ENCODE measurements around the gene MIF4GD. TPM values are rescaled to one million over a fixed set of nuclear protein-coding genes. Genes with fewer than 3 reads are reported as not detected.
"Not testable (repeated sequence)": the region's sequence is repeated elsewhere in the genome, so short reads cannot be mapped to it uniquely, and the experiment has no call there.

The MIF4GD gene
- total and polyA plus RNA-seq, 9 of the 15 experiments (the other 6 are each of a cell fraction or from before 2014, with no cell fraction given), result 11.8 to 63.8 (median 28.1) TPM

DNA sequence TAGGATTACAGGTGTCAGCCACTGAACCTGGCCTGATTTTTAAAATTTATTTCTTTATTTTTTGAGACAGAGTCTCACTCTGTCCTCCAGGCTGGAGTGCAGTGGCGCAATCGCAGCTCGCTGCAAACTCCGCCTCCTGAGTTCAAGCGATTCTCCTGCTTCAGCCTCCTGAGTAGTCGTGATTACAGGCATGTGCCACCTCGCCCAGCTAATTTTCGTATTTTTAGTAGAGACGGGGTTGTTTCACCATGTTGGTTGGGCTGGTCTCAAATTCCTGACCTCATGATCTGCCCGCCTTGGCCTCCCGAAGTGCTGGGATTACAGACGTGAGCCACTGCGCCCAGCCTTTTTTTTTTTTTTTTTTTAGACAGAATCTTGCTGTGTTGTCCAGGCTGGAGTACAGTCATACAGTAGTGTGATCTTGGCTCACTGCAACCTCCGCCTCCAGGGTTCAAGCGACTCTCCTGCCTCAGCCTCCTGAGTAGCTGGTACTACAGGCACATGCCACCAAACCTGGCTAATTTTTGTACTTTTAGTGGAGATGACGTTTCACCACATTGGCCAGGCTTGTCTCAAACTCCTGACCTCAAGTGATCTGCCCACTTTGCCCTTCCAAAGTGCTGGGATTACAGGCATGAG is 21.9 kb upstream of the MIF4GD start:
- H3K9ac ChIP-seq (ENCODE audit: insufficient read depth in 1 of 2, low read depth in 2 of 2, low read length in 2 of 2); H3K27me3 ChIP-seq (ENCODE audit: control insufficient read depth in 2 of 2, insufficient read depth in 2 of 2, low read length in 2 of 2); H3K27ac ChIP-seq (ENCODE audit: extremely low read depth, low read depth, low read length); FAIRE-seq; in situ Hi-C loops (cut with MboI); H3K4me2 ChIP-seq (ENCODE audit: insufficient read depth, low read length); BruUV-seq (replicated peaks); H3K9me1 ChIP-seq (ENCODE audit: control insufficient read depth, insufficient read depth, low read length); intact Hi-C loops (cut with micrococcal nuclease); H3K9me3 ChIP-seq (replicated peaks; ENCODE audit: control insufficient read depth, insufficient read depth, low read depth, low read length); H3K4me1 ChIP-seq (replicated peaks in 1 of 2; ENCODE audit: control insufficient read depth in 2 of 2, insufficient read depth in 2 of 2, low read length in 2 of 2); H4K20me1 ChIP-seq (replicated peaks; ENCODE audit: control insufficient read depth, insufficient read depth, low read length); H3K36me3 ChIP-seq (ENCODE audit: control insufficient read depth, insufficient read depth, low read length); ATAC-seq; H3K4me3 ChIP-seq; DNase-seq (ENCODE audit: extremely low read depth in 1 of 4, low spot score in 3 of 4): not testable (repeated sequence)
- Histone ChIP-seq H3K79me2 (ENCODE audit: control insufficient read depth, insufficient read depth, low read length) (peaks cover 12% of the 10 kb centered on the region), H2AFZ (ENCODE audit: low read depth, low read length) (0 out of 2 replicates have a peak overlapping the region, but pooled peaks have one; percentile 25)
- POLR2A ChIA-PET, result interaction anchor here (0.6 to 0.8 kb wide), 2 partner anchors 11 to 336 kb away, joined by 3 to 7 read pairs; no protein-coding TSS in a partner anchor
- WGBS (ENCODE audit: insufficient coverage, low coverage, missing lambda C conversion rate), result 62% methylated on average over 13 of the region's 16 CpGs
- CTCF ChIA-PET (ENCODE audit: low intra/inter-chr PET ratio), result interaction anchor here (0.6 kb wide), 1 partner anchor 113 kb away, joined by 3 read pairs; the partner anchor contains the start of gene GRB2
- TF ChIP-seq ZNF121 (CRISPR knock-in tag; conservative IDR thresholded peaks at IDR 0.05) (peak; percentile 36; the same call in 1 of the 2 replicates), NRF1 (conservative IDR thresholded peaks at IDR 0.05 in 1 of 2, IDR thresholded peaks at IDR 0.05 in 1 of 2) (0 out of 4 replicates have a peak, but pooled peaks of 1 of the 2 experiments have one; percentile 13), CEBPB (tag; IDR thresholded peaks at IDR 0.05) (peak; percentile 90), ZBTB33 (CRISPR knock-in tag; IDR thresholded peaks at IDR 0.05) (0 out of 2 replicates have a peak, but pooled peaks have one; percentile 29)

All from K562 (cell line).